RPMI8226 (cell line): ENCODE results near the gene LRRFIP2.

Source experiments
- DNase-seq: peaks from one replicate; pipeline ENCODE4 v3.0.0-alpha.2; 2015

LRRFIP2 gene

GRCh38 chr3:37114251-37115145, 59.9 kb downstream of the LRRFIP2 start:
- no peak for DNase-seq

GRCh38 chr3:37112987-37113386, 61.4 kb downstream of the LRRFIP2 start:
- no peak for DNase-seq

GRCh38 chr3:37111199-37111598, 63.2 kb downstream of the LRRFIP2 start:
- no peak for DNase-seq

GRCh38 chr3:37107846-37108245, 66.5 kb downstream of the LRRFIP2 start:
- no peak for DNase-seq

GRCh38 chr3:37103103-37103808, 71.1 kb downstream of the LRRFIP2 start:
- no peak for DNase-seq

- no peak for DNase-seq
Measured at GRCh38 chr3:37100411-37100810, 74.0 kb downstream of the LRRFIP2 start.

GRCh38 chr3:37099469-37099868, 74.9 kb downstream of the LRRFIP2 start:
- no peak for DNase-seq

GRCh38 chr3:37098884-37099283, 75.5 kb downstream of the LRRFIP2 start:
- DNase-seq, result no peak

GRCh38 chr3:37097776-37098175, 76.6 kb downstream of the LRRFIP2 start:
- DNase-seq, result no peak

GRCh38 chr3:37096975-37097374, 77.4 kb downstream of the LRRFIP2 start:
- no peak for DNase-seq

GRCh38 chr3:37096288-37096687, 78.1 kb downstream of the LRRFIP2 start:
- DNase-seq, result no peak

GRCh38 chr3:37094636-37095035, 79.7 kb downstream of the LRRFIP2 start:
- DNase-seq, result no peak

GRCh38 chr3:37093481-37093880, 80.9 kb downstream of the LRRFIP2 start:
- no peak for DNase-seq

GRCh38 chr3:37092484-37092883, 81.9 kb downstream of the LRRFIP2 start:
- no peak for DNase-seq

- no peak for DNase-seq
Measured at GRCh38 chr3:37087870-37088269, 86.5 kb downstream of the LRRFIP2 start.

GRCh38 chr3:37086918-37087317, 87.5 kb downstream of the LRRFIP2 start:
- no peak for DNase-seq

GRCh38 chr3:37082317-37082716, 92.1 kb downstream of the LRRFIP2 start:
- no peak for DNase-seq

- no peak for DNase-seq
Measured at GRCh38 chr3:37075955-37076354, 98.4 kb downstream of the LRRFIP2 start.

GRCh38 chr3:37074178-37074577, 100.2 kb downstream of the LRRFIP2 start:
- no peak for DNase-seq

GRCh38 chr3:37072892-37073291, 101.5 kb downstream of the LRRFIP2 start:
- peak; percentile 61 for DNase-seq

- no peak for DNase-seq
Measured at GRCh38 chr3:37071921-37072320, 102.5 kb downstream of the LRRFIP2 start.

GRCh38 chr3:37068031-37068430, 106.4 kb downstream of the LRRFIP2 start:
- no peak for DNase-seq

- DNase-seq, result no peak
Measured at GRCh38 chr3:37067577-37067976, 106.8 kb downstream of the LRRFIP2 start.

- DNase-seq, result no peak
Measured at GRCh38 chr3:37064747-37065146, 109.6 kb downstream of the LRRFIP2 start.
